Placental pericyte (primary cell): ENCODE measurements around the gene SOS2. TPM values are rescaled to one million over a fixed set of nuclear protein-coding genes. Genes with fewer than 3 reads are reported as not detected.

Source experiments
- small RNA-seq: library from RNA; depleted of rRNA; stranded (forward); fragments of <200 nt; gene quantifications from one replicate; pipeline ENCODE3, GENCODE V24; 2012; ENCODE audit warnings: low replicate concordance
- total RNA-seq: library from RNA; depleted of rRNA; stranded (reverse); fragments of >200 nt; gene quantifications from 2 replicates; pipeline ENCODE4 v1.2.3, GENCODE V29; 2012

SOS2 gene
- 26.6 and 27.1 TPM in 2 replicates for total RNA-seq

GRCh38 chr14:50231475-50232275, at the start of gene SOS2:
SOS2 (minus strand) TSS chr14:50231578; CDS start chr14:50231283, 295 bp downstream.

GRCh38 chr14:50116181-50116956, 115.0 kb downstream of the SOS2 start, which contains the start of gene VCPKMT:
VCPKMT (minus strand) TSS chr14:50116572; CDS start chr14:50116552, 20 bp downstream.

Small RNA genes lying within 50 kb of the gene (small RNA-seq; reads per million reads assigned to genes)
- not detected for gene RF00019

Other genes starting within 250 kb of the SOS2 start
- gene VCPKMT, start 115.0 kb downstream of the SOS2 start, total RNA-seq = 2.4 and 7.3 TPM in 2 replicates
- 1.8 and 4.4 TPM in 2 replicates for gene L2HGDH, start 80.7 kb upstream of the SOS2 start, total RNA-seq
- 3.3 and 7.7 TPM in 2 replicates for gene DMAC2L, start 80.7 kb upstream of the SOS2 start, total RNA-seq
- 15.3 and 21.8 TPM in 2 replicates for gene CDKL1, start 165.3 kb upstream of the SOS2 start, total RNA-seq